NOMO-1 treated with dmso at 0.1 percent for 144 hours (cell line): ENCODE results near the gene CALHM6.
A peak's percentile ranks its signal among the peaks of the same experiment; 100 is the strongest.
"Not testable (repeated sequence)": the region's sequence is repeated elsewhere in the genome, so short reads cannot be mapped to it uniquely, and the experiment has no call there.

Experiments
- DNase-seq: peaks from one replicate; lab custom pipeline; 2025; ENCODE audit not compliant: unreplicated experiment; lab: John Stamatoyannopoulos, UW

The CALHM6 gene

DNA sequence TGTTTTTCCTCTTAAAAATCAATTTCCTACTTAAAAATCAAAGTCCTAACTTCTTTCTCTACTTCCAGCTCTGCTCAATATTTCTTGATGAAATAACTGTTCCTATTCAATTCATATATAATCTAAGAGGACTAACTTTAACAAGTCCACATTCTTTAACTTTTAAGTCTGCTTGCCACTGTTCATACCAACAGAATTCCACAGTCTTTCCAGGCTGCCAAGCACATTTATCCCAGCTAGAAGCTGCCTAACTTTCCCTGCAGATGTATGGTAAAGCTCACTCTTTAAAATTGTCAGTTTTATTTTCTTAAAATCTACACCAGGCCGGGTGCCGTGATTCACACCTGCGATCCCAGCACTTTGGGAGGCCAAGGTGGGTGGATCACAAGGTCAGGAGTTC is 11.5 kb downstream of the CALHM6 start:
- DNase-seq, result no peak

DNA sequence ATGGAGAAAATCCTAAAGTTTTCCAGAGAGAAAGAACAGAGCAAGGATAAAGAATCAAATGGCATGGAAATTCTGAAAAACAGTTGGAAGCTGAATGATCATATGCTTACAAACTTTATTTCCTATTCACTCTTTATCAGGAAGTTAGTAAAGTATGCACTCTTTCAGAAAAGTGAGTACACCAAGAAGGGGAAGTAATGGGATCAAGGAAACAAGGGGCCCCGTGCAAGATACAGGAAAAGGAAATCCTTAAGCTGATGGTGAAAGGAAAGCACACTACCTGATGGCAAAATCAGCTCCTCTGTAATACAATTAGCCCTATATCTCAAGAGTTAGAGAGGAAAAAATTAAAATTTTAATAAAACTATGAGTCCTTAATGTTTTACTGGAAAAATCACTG is 14.0 kb downstream of the CALHM6 start:
- peak; percentile 33 for DNase-seq

DNA sequence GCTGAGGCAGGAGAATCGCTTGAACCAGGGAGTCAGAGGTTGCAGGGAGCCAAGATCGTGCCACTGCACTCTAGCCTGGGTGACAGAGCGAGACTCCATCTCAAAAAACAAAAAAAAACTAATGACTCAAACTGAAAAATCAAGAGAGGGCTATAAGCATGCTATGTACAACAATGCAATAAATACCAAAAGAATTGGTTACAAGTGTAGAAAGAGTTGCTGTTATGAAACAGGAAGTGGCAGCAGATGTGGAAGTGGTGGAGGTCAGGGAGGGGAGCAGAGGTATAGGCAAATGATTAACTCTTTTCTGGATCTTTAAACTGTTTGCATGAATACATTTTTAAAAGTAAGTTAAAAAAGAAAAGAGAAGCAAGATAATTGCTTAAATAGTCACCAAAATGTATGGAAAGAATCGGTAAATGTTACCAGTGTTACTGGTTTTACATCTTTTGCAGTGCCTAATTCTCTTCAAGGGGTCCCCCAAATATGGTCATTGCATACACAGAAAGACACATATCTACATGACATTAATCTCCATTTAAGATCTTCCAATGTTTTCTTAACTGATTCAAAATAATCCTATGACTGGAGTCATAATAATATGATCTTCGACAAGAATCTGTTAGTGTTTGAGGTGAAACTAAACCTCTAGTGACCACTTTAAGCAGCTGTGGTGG is 15.0 kb downstream of the CALHM6 start:
- peak; percentile 91 for DNase-seq

DNA sequence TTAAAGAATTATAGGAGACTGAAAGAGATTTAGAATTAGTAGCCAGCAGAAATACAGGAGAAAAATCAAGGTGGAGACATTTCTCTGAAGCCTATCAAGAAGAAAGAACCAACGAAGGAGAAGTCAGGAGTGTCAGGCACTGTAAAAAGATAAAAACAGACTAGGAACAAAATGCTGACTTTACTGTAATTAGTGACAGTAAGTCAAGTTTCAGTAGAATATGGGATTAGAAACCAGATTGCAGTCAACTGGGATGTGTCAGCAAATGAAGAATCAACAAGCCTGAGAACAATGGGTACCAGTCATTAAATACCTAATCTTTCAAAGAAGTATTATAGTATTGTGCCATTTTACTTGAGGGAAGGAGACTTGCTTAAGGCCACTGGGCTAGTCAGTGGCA is 21.6 kb downstream of the CALHM6 start:
- no peak for DNase-seq

DNA sequence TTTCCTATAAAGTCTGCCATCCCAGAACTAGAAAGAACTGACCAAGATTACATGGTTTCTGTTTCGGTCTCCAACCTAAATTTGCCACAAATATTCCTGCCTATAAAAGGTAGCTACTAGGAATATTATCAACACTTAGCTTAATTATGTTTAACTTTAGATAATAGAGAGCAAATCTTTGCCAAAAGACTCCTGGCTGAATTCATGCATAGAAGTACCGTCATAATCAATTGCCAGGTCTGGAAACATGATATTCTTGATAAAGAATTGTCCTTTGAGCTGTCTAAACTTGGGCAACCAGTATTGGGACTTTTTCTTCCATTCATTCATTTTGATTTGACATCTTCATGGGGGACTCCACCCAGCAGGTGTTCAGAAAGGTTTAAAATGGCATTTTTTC is 22.4 kb downstream of the CALHM6 start:
- no peak for DNase-seq

DNA sequence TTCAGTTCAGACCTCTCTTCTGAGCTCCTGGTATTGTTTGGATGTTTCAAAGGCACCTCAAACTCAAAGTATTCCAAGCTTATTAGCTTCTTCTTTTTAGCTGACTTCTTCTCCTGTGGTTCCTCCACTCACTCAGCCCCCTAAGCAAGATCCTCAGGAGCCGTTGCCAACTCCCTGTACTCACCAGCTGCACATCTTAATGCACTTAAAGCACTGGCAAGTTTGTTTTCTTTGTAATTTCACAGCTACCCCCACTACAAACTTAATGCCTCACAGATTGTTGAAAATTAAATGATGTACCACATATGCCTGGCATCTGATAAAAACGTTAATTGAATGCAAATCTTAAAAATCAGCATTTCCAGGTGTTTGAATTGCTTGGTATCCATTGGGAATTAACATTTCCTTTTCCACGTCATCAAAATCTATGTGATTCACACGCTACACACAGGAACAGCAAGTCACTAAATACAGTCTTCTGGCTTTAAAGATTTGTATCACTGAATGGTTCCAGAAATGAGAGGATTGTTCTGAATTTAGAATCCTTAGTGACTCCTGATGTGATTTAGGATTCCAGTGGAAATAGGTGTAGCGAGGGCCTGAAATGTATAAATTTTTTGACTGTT is 24.5 kb downstream of the CALHM6 start:
- no peak for DNase-seq

DNA sequence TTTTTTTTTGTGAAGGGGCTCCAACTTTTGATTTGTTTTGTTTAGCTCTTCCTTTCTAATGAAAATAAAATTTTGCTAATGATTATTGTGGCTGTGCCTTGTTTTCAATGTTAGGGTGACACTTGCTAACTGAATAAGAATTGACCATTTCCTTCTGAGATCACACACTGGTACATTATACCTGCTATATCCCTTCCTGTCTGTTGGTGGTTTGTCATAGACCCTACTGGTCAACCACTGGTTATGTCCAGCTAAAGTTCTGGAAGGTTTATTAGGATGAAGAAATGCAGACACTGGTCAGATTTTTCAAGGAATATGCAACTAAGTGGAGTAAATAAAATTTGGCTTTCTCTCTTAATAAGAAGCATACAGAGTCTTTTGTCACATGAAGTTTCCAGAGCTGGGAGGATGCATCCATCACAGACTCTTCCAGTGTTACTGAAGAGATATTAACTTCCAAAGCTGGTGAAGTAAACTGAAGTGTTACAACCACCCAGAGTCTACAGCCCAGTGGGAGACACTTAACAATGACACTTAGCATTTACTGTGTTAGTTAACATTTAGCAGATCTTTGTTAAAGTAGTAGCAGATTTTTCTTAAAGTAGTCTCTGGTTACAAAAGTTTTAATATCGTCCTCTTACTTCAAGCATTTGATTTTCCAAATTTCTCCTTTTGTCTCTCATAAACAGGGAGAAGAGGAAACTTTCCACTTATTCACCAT is 30.6 kb downstream of the CALHM6 start:
- DNase-seq, result no peak

DNA sequence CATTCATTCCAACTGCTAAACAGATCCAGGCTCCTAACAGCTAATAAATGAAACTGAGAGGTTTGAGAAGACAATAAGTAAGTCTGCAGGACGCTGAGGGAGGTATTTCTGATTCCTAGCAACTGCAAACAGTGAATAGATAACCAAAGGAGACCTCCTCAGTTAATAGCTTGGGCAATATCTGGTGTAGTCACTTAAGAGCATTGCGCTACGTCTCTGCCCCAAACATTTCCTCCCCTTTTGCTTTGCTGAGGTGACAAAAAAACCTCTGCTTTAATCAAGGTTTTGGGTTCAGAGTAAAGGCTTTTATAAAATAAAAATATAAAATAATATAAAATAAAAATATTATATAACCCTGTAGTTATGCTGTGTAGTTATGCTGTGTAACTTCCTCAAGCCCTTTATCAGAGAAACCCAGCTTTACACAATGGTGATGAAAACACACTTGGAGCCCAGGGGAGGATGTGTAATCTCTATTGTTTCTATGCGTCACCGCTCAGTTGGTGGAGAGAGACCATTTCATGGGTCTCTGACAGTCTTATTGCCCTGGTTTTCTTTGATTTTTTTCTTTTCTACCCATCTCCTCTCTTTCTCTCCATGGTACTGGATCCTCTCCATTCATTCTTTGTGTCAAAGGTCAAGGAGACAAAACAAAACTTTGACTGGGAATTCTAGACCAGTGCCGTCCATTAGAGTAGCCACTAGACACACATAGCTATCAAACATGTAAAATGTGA is 31.3 kb downstream of the CALHM6 start:
- no peak for DNase-seq

DNA sequence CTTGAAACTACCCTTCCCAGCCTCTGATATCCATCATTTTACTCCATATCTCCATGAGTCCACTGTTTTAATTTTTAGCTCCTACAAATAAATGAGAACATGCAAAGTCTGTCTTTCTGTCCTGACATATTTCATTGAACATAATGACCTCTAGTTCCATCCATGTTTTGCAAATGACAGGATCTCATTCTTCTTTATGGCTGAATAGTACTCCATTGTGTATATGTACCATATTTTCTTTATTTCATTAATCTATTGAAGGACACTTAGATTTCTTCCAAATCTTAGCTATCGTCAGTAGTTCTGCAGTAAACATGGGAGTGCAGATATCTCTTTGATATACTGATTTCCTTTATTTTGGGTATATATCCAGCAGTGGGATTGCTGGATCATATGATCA is 34.0 kb downstream of the CALHM6 start:
- not testable (repeated sequence) for DNase-seq

DNA sequence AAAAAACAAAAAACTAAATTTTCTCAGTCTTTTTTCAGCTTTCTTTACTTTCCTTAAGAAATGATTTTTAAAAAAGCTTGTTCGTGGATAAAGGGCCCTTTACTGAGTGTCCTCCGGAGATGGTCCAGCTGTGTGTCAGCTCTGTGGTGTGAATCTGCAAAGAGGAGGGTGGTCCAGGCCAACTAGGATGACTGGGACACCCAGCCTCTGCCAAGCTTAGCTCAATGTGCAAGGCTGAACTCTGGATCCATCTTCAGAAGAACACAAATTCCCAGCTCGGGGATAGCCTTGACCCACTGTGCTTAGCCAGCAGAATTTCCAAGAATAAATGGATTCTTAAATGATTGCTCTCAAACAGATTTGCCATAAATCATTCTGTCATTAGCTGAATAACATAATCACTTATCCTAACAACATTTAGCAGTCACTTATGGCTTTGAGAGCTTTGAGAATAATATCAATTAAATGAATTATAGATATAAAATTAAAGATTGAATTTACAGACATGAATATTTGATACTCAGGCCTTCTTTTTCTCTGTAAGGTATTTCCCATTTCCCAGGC is 36.0 kb downstream of the CALHM6 start:
- DNase-seq, result no peak

DNA sequence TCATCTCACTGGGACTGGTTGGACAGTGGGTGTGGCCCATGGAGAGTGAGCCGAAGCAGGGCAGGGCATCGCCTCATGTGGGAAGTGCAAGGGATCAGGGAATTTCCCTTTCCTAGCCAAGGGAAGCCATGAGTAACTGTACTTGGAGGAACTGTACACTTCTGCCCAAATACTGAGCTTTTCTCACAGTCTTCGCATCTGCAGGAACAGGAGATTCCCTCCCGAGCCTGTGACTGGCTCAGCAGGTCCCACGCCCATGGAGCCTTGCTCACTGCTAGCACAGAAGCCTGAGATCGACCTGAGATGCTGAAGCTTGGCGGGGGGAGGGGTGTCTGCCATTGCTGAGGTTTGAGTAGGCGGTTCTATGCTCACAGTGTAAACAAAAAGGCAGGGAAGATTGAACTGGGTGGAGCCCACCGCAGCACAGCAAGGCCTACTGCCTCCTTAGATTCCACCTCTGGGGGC is 39.8 kb downstream of the CALHM6 start:
- no peak for DNase-seq

DNA sequence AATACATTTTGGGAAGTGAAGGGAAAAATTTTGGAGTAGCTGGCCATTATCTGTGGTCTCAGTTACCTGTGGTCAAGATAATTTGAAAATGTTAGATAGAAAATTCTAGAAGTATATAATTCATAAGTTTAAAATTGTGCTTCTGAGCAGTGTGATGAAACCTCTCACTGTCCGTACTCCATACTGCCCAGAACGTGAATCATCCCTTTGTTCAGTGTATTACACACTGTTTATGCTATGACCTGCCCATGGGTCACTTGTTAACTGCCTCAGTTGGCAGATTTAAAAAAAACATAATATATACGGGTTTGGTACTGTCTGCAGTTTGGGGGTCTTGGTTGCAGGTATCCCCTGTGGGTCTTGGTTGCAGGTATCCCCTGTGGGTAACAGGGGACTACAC is 46.1 kb downstream of the CALHM6 start:
- DNase-seq, result no peak

DNA sequence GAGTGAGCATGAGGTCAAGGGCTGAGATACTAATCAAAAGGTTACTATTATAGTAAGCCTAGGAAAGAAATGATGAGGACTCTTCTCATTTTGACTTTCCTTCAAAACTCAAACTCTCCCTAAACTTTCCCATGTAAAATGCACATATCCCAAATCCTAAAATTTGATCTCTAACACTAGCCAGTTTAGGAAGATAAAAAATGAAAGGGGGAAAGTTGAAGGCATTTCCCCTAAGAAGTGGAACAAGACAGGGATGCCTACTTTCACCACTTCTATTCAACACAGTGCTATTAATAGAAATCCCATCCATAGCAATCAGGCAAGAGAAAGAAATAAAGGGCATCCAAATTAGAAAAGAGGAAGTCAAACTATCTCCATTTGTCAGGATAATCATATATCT is 47.4 kb downstream of the CALHM6 start:
- no peak for DNase-seq

DNA sequence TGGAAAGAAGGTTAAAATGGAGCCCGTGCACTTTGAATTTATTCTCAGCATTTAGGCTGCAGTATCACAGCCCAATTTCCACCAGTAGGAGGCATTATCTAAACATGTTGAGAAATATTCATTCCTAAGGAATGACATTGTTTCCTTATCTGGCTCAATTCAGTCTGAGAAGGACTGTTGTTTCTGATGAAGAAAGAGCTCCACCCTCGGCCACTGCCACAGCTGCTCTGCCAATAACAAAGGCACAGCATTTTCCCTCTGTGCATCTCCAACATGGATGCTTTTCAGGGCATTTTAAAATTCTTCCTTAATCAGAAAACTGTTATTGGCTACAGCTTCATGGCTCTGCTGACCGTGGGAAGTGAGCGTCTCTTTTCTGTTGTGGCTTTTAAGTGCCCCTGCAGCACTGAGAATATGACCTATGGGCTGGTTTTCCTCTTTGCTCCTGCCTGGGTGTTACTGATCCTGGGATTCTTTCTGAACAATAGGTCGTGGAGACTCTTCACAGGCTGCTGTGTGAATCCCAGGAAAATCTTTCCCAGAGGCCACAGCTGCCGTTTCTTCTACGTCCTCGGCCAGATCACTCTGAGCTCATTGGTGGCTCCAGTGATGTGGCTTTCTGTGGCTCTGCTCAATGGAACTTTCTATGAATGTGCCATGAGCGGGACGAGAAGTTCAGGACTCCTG is 50.4 kb downstream of the CALHM6 start, which contains the start of gene CALHM5:
TSS of gene CALHM5 (plus strand) at position 216 of the 687 bp plus-strand sequence. CDS start at position 274, 58 bp downstream.
- DNase-seq, result no peak

DNA sequence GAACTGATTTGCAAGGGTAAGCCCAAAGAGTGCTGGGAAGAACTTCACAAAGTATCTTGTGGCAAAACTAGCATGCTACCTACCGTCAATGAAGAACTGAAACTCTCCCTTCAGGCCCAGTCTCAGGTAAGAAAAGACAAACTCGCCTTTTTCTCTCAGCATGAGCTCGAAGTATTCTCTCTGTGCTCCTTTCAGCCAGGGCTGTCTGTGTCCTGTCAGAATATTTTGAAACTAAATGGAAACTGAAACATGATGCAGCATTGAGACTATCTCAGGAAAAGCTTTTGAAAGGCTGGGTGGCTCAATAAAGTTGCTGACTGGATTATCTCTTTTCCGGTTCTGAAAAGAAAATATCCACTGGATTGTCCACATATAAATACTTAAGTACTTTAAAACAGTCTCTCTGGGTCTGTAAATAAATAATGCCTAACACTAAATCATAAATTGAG is 51.0 kb downstream of the CALHM6 start:
- DNase-seq, result no peak

DNA sequence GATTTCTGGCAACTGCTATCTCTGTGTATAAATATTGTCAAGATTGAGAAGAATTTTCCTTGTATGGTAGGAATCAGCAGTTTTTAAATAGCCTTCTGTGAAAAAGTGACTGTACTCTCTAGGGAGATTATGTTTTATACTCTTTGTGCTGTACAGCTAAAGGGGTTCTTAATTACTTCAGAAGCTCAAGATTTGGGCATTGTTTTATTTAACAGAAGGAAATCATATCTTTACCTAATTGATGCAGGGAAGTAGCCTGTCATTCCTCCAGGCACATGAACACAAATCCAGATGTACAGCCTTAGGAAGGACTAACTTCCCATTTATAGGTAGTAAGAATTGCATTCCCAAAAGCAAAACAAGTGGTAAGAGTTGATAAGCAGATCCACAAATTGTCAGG is 51.6 kb downstream of the CALHM6 start:
- DNase-seq, result no peak
